CD8-positive, alpha-beta memory T cell (primary cell): ENCODE data around the gene STXBP5. TPM values are rescaled to one million over a fixed set of nuclear protein-coding genes. Genes with fewer than 3 reads are reported as not detected.

ENCODE experiments used
- CTCF ChIA-PET: fragments of 350-600 bp; sonication (Branson Sonifier 250); formaldehyde crosslinking; loops from one replicate; lab custom pipeline; 2021; ENCODE audit warnings: antibody characterized with exemption; lab: Charles Lee
- POLR2A ChIA-PET: fragments of 350-600 bp; sonication (Branson Sonifier 250); formaldehyde crosslinking; loops from one replicate; lab custom pipeline; 2021; ENCODE audit warnings: antibody characterized with exemption; lab: Charles Lee
- DNase-seq, 5 donors: peaks; one replicate each; pipeline versions ENCODE4 v3.0.0 to v3.0.0-alpha.2; 2020 to 2022; ENCODE audit warnings: mixed read lengths in 1 of 5
- H3K27ac ChIP-seq: one replicate; pipeline ENCODE4 v1.7.0; 2013; ENCODE audit warnings: low read depth, mild to moderate bottlenecking, low read length, moderate library complexity
- H3K27me3 ChIP-seq: 2 replicates; pipeline ENCODE4 v1.7.0; 2013; ENCODE audit warnings: low read length, mild to moderate bottlenecking; ENCODE audit not compliant: insufficient read depth, poor library complexity, severe bottlenecking
- H3K36me3 ChIP-seq: 2 replicates; pipeline ENCODE4 v1.7.0; 2013; ENCODE audit warnings: mild to moderate bottlenecking, low read length, moderate library complexity; ENCODE audit not compliant: insufficient read depth
- H3K4me1 ChIP-seq: 2 replicates; pipeline ENCODE4 v1.7.0; 2013; ENCODE audit warnings: mild to moderate bottlenecking, low read length, moderate library complexity; ENCODE audit not compliant: insufficient read depth
- H3K4me3 ChIP-seq: 2 replicates; pipeline ENCODE4 v1.7.0; 2013; ENCODE audit warnings: mild to moderate bottlenecking, low read length
- H3K9me3 ChIP-seq: 2 replicates; pipeline ENCODE4 v1.7.0; 2013; ENCODE audit warnings: mild to moderate bottlenecking, low read length
- H3K27ac Mint-ChIP-seq, 8 donors: one replicate each; pipeline ENCODE4 v1.8.0; 2020 to 2021; ENCODE audit warnings: mixed read lengths in 8 of 8, mild to moderate bottlenecking in 6 of 8, inconsistent platforms in 3 of 8, moderate library complexity in 3 of 8
- H3K27me3 Mint-ChIP-seq, 2 donors: one replicate each; pipeline ENCODE4 v1.8.0; 2020 to 2021; ENCODE audit warnings: mixed read lengths in 2 of 2, mild to moderate bottlenecking in 1 of 2, moderate library complexity in 1 of 2
- H3K36me3 Mint-ChIP-seq, 3 donors: one replicate each; pipeline ENCODE4 v1.8.0; 2020 to 2021; ENCODE audit warnings: mixed read lengths in 3 of 3, inconsistent platforms in 1 of 3, mild to moderate bottlenecking in 1 of 3
- H3K4me1 Mint-ChIP-seq, 3 donors: one replicate each; pipeline ENCODE4 v1.8.0; 2020 to 2021; ENCODE audit warnings: mixed read lengths in 3 of 3, inconsistent platforms in 1 of 3, mild to moderate bottlenecking in 1 of 3
- H3K4me3 Mint-ChIP-seq, 7 donors: one replicate each; pipeline ENCODE4 v1.8.0; 2020 to 2021; ENCODE audit warnings: mixed read lengths in 7 of 7, mild to moderate bottlenecking in 6 of 7, moderate library complexity in 4 of 7, inconsistent platforms in 2 of 7
- H3K9me3 Mint-ChIP-seq, 5 donors: one replicate each; pipeline ENCODE4 v1.8.0; 2020 to 2022; ENCODE audit warnings: mixed read lengths in 5 of 5, mild to moderate bottlenecking in 3 of 5, moderate library complexity in 2 of 5, inconsistent platforms in 1 of 5
- polyA plus RNA-seq: library from polyadenylated mRNA; unstranded; fragments of 300-500 nt; fragmentation: Illumina TruSeq; gene quantifications from one replicate; pipeline ENCODE4 v1.2.3, GENCODE V29; 2021
- total RNA-seq, 2 experiments: library from RNA; stranded (reverse); gene quantifications; one replicate each; pipeline ENCODE4 v1.2.3, GENCODE V29; 2021

STXBP5 gene
- total and polyA plus RNA-seq, 3 experiments from 2014 or later = 8.7 to 32.2 (median 31.1) TPM

GRCh38 chr6:147200711-147201110 is 3.5 kb upstream of the STXBP5 start:
- Mint-ChIP-seq H3K36me3 (peaks cover 0 to 16% (median 1%) of the 10 kb centered on the region in 3 donors), H3K4me3 (no peak overlapping the region), H3K27me3 (peaks cover 0 to 4% of the 10 kb centered on the region in 2 donors), H3K27ac (no peak overlapping the region), H3K9me3 (no peaks in the 10 kb centered on the region), H3K4me1 (peaks cover 10 to 20% (median 19%) of the 10 kb centered on the region in 3 donors)
- Histone ChIP-seq H3K27ac (no peak overlapping the region), H3K4me3 (no peak overlapping the region), H3K9me3 (no peaks in the 10 kb centered on the region), H3K36me3 (no peaks in the 10 kb centered on the region), H3K27me3 (no peaks in the 10 kb centered on the region), H3K4me1 (peaks cover 4% of the 10 kb centered on the region)
- ChIA-PET POLR2A (no interaction called here), CTCF (no interaction called here)
- no peak for DNase-seq

GRCh38 chr6:147201885-147202515 is 2.2 kb upstream of the STXBP5 start:
- peaks cover 20 to 33% (median 31%) of the 10 kb centered on the region in 3 donors for H3K4me1 Mint-ChIP-seq
- peak overlapping the region; percentile 48 to 100 (median 97) for H3K27ac Mint-ChIP-seq
- peak overlapping the region; percentile 91 for H3K27ac ChIP-seq
- no peaks in the 10 kb centered on the region for H3K36me3 ChIP-seq
- CTCF ChIA-PET = interaction anchor here (1.0 kb wide), 1 partner anchor 82 kb away, joined by 3 read pairs; no protein-coding TSS in a partner anchor
- peak overlapping the region; percentile 80 for H3K4me3 ChIP-seq
- POLR2A ChIA-PET = interaction anchor here (1.0 kb wide), 1 partner anchor 15 kb away, joined by 4 read pairs; no protein-coding TSS in a partner anchor
- H3K4me1 ChIP-seq = peaks cover 9% of the 10 kb centered on the region
- H3K4me3 Mint-ChIP-seq = peak overlapping the region; percentile 93 to 98 (median 95)
- no peaks in the 10 kb centered on the region for H3K9me3 Mint-ChIP-seq
- no peaks in the 10 kb centered on the region for H3K9me3 ChIP-seq
- H3K27me3 Mint-ChIP-seq = peaks cover 0 to 4% of the 10 kb centered on the region in 2 donors
- peaks cover 0 to 16% (median 1%) of the 10 kb centered on the region in 3 donors for H3K36me3 Mint-ChIP-seq
- H3K27me3 ChIP-seq = no peaks in the 10 kb centered on the region
- peak in 2 of 5 donors; percentile 13 to 56 for DNase-seq

- Histone ChIP-seq H3K27me3 (no peaks in the 10 kb centered on the region), H3K27ac (peak overlapping the region; percentile 91), H3K36me3 (no peaks in the 10 kb centered on the region), H3K4me3 (peak overlapping the region; percentile 80), H3K9me3 (no peaks in the 10 kb centered on the region), H3K4me1 (peaks cover 9% of the 10 kb centered on the region)
- Mint-ChIP-seq H3K36me3 (peaks cover 0 to 16% (median 1%) of the 10 kb centered on the region in 3 donors), H3K27ac (peak overlapping the region; percentile 95 to 100 (median 97)), H3K4me1 (peaks cover 27 to 40% (median 38%) of the 10 kb centered on the region in 3 donors), H3K4me3 (peak overlapping the region; percentile 93 to 98 (median 95)), H3K27me3 (peaks cover 0 to 4% of the 10 kb centered on the region in 2 donors), H3K9me3 (no peaks in the 10 kb centered on the region)
- peak; percentile 62 to 89 (median 89) for DNase-seq
- ChIA-PET CTCF (interaction anchor here (1.0 kb wide), 1 partner anchor 9 kb away, joined by 3 read pairs; no protein-coding TSS in a partner anchor), POLR2A (interaction anchor here (0.6 to 1.1 kb wide), 2 partner anchors 1347 to 1468 kb away, joined by 4 to 6 read pairs; partner anchors contain the start of gene EPM2A)
Measured at GRCh38 chr6:147202516-147203310, 1.5 kb upstream of the STXBP5 start.

GRCh38 chr6:147203311-147204059 is 732 bp upstream of the STXBP5 start:
- Mint-ChIP-seq H3K36me3 (peaks cover 0 to 16% (median 1%) of the 10 kb centered on the region in 3 donors), H3K4me1 (peaks cover 32 to 48% (median 45%) of the 10 kb centered on the region in 3 donors), H3K27ac (peak overlapping the region; percentile 95 to 100 (median 97)), H3K9me3 (no peaks in the 10 kb centered on the region), H3K4me3 (peak overlapping the region; percentile 93 to 98 (median 95)), H3K27me3 (peaks cover 0 to 4% of the 10 kb centered on the region in 2 donors)
- Histone ChIP-seq H3K27me3 (no peaks in the 10 kb centered on the region), H3K27ac (peak overlapping the region; percentile 91), H3K9me3 (no peaks in the 10 kb centered on the region), H3K4me3 (peak overlapping the region; percentile 80), H3K36me3 (no peaks in the 10 kb centered on the region), H3K4me1 (peaks cover 9% of the 10 kb centered on the region)
- peak; percentile 63 to 82 (median 81) for DNase-seq
- ChIA-PET CTCF (interaction anchor here (1.0 kb wide), 1 partner anchor 10 kb away, joined by 3 read pairs; no protein-coding TSS in a partner anchor), POLR2A (interaction anchor here (0.6 to 1.1 kb wide), 2 partner anchors 1346 to 1468 kb away, joined by 4 to 6 read pairs; partner anchors contain the start of gene EPM2A)

- Mint-ChIP-seq H3K27me3 (peaks cover 0 to 4% of the 10 kb centered on the region in 2 donors), H3K4me1 (peaks cover 42 to 62% (median 55%) of the 10 kb centered on the region in 3 donors), H3K4me3 (peak overlapping the region; percentile 89 to 96 (median 93)), H3K9me3 (no peaks in the 10 kb centered on the region), H3K36me3 (peaks cover 0 to 16% (median 0%) of the 10 kb centered on the region in 3 donors), H3K27ac (peak overlapping the region; percentile 80 to 96 (median 92))
- peaks cover 9% of the 10 kb centered on the region for H3K4me1 ChIP-seq
- ChIA-PET CTCF (interaction anchor here (0.9 to 1.0 kb wide), 2 partner anchors 8 to 9 kb away, joined by 3 to 4 read pairs; no protein-coding TSS in a partner anchor), POLR2A (no interaction called here)
- H3K27ac ChIP-seq = peak overlapping the region; percentile 83
- no peaks in the 10 kb centered on the region for H3K36me3 ChIP-seq
- peak in 1 of 5 donors; percentile 8 for DNase-seq
- peak overlapping the region; percentile 75 for H3K4me3 ChIP-seq
- no peaks in the 10 kb centered on the region for H3K27me3 ChIP-seq
- H3K9me3 ChIP-seq = no peaks in the 10 kb centered on the region
Measured at GRCh38 chr6:147204843-147205311, 660 bp downstream of the STXBP5 start.

- ChIA-PET CTCF (no interaction called here), POLR2A (no interaction called here)
- peaks cover 0 to 16% (median 0%) of the 10 kb centered on the region in 3 donors for H3K36me3 Mint-ChIP-seq
- Histone ChIP-seq H3K9me3 (no peaks in the 10 kb centered on the region), H3K4me3 (no peak overlapping the region), H3K4me1 (peaks cover 9% of the 10 kb centered on the region), H3K36me3 (no peaks in the 10 kb centered on the region), H3K27ac (peak overlapping the region; percentile 67), H3K27me3 (no peaks in the 10 kb centered on the region)
- no peak for DNase-seq
- peak overlapping the region; percentile 86 to 95 (median 93) for H3K4me3 Mint-ChIP-seq
- H3K27ac Mint-ChIP-seq = peak overlapping the region; percentile 61 to 89 (median 76)
- no peaks in the 10 kb centered on the region for H3K9me3 Mint-ChIP-seq
- peaks cover 0 to 4% of the 10 kb centered on the region in 2 donors for H3K27me3 Mint-ChIP-seq
- peaks cover 44 to 65% (median 58%) of the 10 kb centered on the region in 3 donors for H3K4me1 Mint-ChIP-seq
Measured at GRCh38 chr6:147205690-147206600, 1.7 kb downstream of the STXBP5 start.
